SU-DHL-6 (cell line): ENCODE measurements around the gene ART1.

Source experiments
- CTCF ChIP-seq: fragments of 200-600 bp; sonication (generic); IDR thresholded peaks from one replicate; pipeline ENCODE4 v1.5.1; 2017; ENCODE audit warnings: antibody characterized with exemption, mild to moderate bottlenecking, low read length, moderate library complexity; ENCODE audit not compliant: insufficient read depth, poor library complexity, severe bottlenecking
- EZH2phosphoT487 ChIP-seq: fragments of 200-600 bp; sonication (generic), shearing (Covaris generic); conservative IDR thresholded peaks from 2 replicates; pipeline ENCODE4 v1.6.1; 2018; ENCODE audit warnings: mild to moderate bottlenecking, antibody characterized with exemption, low read length, moderate library complexity, mixed read lengths

- TF ChIP-seq CTCF = no peak
- TF ChIP-seq EZH2phosphoT487 = no peak
Measured at GRCh38 chr11:3710485-3711259, 65.7 kb downstream of the ART1 start.
